Measurements from ENCODE around the gene EMSY.

GRCh38 chr11:76445121-76446084, 585 bp downstream of the EMSY start:
- TF ChIP-seq CTCF (conservative IDR thresholded peaks at IDR 0.05) (peak; percentile 27; the same call in 1 of the 2 replicates), ZFX (IDR thresholded peaks at IDR 0.05) (no peak)
